Measurements from ENCODE around the gene PLSCR2.

DNA sequence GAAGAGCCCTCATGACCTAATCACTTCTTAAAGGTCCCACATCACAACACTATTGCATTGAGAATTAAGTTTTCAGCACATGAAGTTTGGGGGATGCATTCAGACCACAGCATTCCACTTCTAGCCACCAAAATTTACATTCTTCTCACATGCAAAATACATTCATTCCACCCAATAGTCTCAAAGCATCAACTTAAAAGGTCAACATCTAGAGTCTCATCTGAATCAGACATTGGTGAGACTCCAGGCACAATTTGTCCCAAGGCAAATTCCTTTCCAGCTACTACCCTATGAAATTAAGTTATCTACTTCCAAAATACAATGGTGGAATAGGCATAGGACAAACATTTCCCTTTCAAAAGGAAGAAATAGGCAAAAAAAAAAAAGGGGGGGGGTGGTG lies 64.9 kb downstream of the PLSCR2 start:
- TF ChIP-seq EP300 (IDR thresholded peaks at IDR 0.05) (no peak), POLR2A (IDR thresholded peaks at IDR 0.05) (no peak)
- TF ChIP-seq, protein P1, sequence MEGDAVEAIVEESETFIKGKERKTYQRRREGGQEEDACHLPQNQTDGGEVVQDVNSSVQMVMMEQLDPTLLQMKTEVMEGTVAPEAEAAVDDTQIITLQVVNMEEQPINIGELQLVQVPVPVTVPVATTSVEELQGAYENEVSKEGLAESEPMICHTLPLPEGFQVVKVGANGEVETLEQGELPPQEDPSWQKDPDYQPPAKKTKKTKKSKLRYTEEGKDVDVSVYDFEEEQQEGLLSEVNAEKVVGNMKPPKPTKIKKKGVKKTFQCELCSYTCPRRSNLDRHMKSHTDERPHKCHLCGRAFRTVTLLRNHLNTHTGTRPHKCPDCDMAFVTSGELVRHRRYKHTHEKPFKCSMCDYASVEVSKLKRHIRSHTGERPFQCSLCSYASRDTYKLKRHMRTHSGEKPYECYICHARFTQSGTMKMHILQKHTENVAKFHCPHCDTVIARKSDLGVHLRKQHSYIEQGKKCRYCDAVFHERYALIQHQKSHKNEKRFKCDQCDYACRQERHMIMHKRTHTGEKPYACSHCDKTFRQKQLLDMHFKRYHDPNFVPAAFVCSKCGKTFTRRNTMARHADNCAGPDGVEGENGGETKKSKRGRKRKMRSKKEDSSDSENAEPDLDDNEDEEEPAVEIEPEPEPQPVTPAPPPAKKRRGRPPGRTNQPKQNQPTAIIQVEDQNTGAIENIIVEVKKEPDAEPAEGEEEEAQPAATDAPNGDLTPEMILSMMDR (IDR thresholded peaks at IDR 0.05) = no peak
